DND-41 (cell line): ENCODE measurements around the gene AMACR.

Source experiments
- ATAC-seq: fragments of 200-7000 bp; cut with Tn5 transposase; 3 replicates; pipeline ENCODE4 v1.9.1; 2021; ENCODE audit warnings: low read depth; ENCODE audit not compliant: insufficient read depth
- DNase-seq: peaks from one replicate; pipeline ENCODE4 v3.0.0-alpha.2; 2020
- H2AFZ ChIP-seq: 2 replicates; pipeline ENCODE4 v1.6.0; 2012; ENCODE audit warnings: low read depth, low read length
- H3K27ac ChIP-seq: 2 replicates; pipeline ENCODE4 v1.5.1; 2012; ENCODE audit warnings: low read length, inconsistent platforms
- H3K27me3 ChIP-seq: fragments of 200-600 bp; sonication (generic); 2 replicates; pipeline ENCODE4 v1.6.0; 2012; ENCODE audit warnings: low read length, mild to moderate bottlenecking, inconsistent platforms; ENCODE audit not compliant: insufficient read depth, poor library complexity
- H3K36me3 ChIP-seq: 2 replicates; pipeline ENCODE4 v1.5.1; 2012; ENCODE audit warnings: low read length, inconsistent platforms; ENCODE audit not compliant: insufficient read depth
- H3K4me1 ChIP-seq: 2 replicates; pipeline ENCODE4 v1.5.1; 2012; ENCODE audit warnings: mild to moderate bottlenecking, low read length; ENCODE audit not compliant: insufficient read depth
- H3K4me2 ChIP-seq: 2 replicates; pipeline ENCODE4 v1.6.0; 2012; ENCODE audit warnings: mild to moderate bottlenecking, moderate library complexity, low read length, inconsistent platforms; ENCODE audit not compliant: insufficient read depth
- H3K4me3 ChIP-seq, 2 experiments: fragments of 200-600 bp in 1 of 2; shearing (Covaris generic) in 1 of 2; 2 replicates each; pipeline ENCODE4 v1.5.1; 2012 to 2016; ENCODE audit warnings: inconsistent platforms in 2 of 2, low read length in 2 of 2, mild to moderate bottlenecking in 2 of 2, low read depth in 1 of 2, moderate library complexity in 1 of 2
- H3K79me2 ChIP-seq: 2 replicates; pipeline ENCODE4 v1.6.0; 2012; ENCODE audit warnings: low read length, inconsistent platforms; ENCODE audit not compliant: insufficient read depth
- H3K9ac ChIP-seq: 2 replicates; pipeline ENCODE4 v1.6.0; 2012; ENCODE audit warnings: low read depth, mild to moderate bottlenecking, inconsistent platforms, low read length, moderate library complexity
- H3K9me3 ChIP-seq: 2 replicates; pipeline ENCODE4 v1.5.1; 2012; ENCODE audit warnings: low read length, moderate library complexity, mild to moderate bottlenecking, inconsistent platforms; ENCODE audit not compliant: insufficient read depth, severe bottlenecking
- H4K20me1 ChIP-seq: 2 replicates; pipeline ENCODE4 v1.6.0; 2012; ENCODE audit warnings: low read length; ENCODE audit not compliant: insufficient read depth
- EZH2 ChIP-seq: IDR thresholded peaks from 3 replicates; pipeline ENCODE4 v1.6.1; 2012; ENCODE audit warnings: borderline replicate concordance, low read depth, mild to moderate bottlenecking, moderate library complexity, low read length, inconsistent platforms; ENCODE audit not compliant: severe bottlenecking
- TF ChIP-seq, protein P1 (sequence below): IDR thresholded peaks from 2 replicates; pipeline ENCODE4 v1.5.1; 2012; ENCODE audit warnings: borderline replicate concordance, low read length, moderate library complexity, mild to moderate bottlenecking; ENCODE audit not compliant: poor library complexity, severe bottlenecking; ENCODE audit errors: extremely low read depth

Gene AMACR

DNA sequence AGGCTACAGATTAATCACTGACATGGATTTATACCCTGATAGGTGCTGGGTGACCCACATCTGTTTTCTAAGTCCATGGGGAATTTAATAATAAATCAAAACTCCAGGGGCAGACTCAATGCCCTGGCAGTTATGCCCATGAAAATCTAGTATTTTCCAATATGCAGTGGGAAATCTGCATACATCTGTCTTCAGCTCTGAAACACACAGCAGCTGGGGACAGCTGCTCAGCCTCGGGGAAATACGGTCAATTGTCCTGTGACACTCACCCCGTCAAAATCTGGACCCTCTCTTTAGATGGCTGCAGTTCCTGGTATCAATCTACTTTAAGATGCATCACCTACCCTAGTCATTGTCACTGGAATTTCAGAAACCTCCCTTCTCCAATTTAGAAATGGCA lies 47.8 kb upstream of the AMACR start:
- H3K79me2 ChIP-seq, result no peaks in the 10 kb centered on the region
- H3K9me3 ChIP-seq, result no peaks in the 10 kb centered on the region
- DNase-seq (no peak), ATAC-seq (no peak)
- no peaks in the 10 kb centered on the region for H3K4me1 ChIP-seq
- H3K9ac ChIP-seq, result no peak overlapping the region
- H3K4me2 ChIP-seq, result no peak overlapping the region
- TF ChIP-seq, protein P1, sequence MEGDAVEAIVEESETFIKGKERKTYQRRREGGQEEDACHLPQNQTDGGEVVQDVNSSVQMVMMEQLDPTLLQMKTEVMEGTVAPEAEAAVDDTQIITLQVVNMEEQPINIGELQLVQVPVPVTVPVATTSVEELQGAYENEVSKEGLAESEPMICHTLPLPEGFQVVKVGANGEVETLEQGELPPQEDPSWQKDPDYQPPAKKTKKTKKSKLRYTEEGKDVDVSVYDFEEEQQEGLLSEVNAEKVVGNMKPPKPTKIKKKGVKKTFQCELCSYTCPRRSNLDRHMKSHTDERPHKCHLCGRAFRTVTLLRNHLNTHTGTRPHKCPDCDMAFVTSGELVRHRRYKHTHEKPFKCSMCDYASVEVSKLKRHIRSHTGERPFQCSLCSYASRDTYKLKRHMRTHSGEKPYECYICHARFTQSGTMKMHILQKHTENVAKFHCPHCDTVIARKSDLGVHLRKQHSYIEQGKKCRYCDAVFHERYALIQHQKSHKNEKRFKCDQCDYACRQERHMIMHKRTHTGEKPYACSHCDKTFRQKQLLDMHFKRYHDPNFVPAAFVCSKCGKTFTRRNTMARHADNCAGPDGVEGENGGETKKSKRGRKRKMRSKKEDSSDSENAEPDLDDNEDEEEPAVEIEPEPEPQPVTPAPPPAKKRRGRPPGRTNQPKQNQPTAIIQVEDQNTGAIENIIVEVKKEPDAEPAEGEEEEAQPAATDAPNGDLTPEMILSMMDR, result no peak
- TF ChIP-seq EZH2, result no peak
- no peak overlapping the region for H2AFZ ChIP-seq
- 0 out of 2 replicates have a peak, but pooled peaks cover 4% of the 10 kb centered on the region for H3K36me3 ChIP-seq
- no peaks in the 10 kb centered on the region for H4K20me1 ChIP-seq
- no peak overlapping the region for H3K4me3 ChIP-seq
- no peak overlapping the region for H3K27ac ChIP-seq
- H3K27me3 ChIP-seq, result no peaks in the 10 kb centered on the region

DNA sequence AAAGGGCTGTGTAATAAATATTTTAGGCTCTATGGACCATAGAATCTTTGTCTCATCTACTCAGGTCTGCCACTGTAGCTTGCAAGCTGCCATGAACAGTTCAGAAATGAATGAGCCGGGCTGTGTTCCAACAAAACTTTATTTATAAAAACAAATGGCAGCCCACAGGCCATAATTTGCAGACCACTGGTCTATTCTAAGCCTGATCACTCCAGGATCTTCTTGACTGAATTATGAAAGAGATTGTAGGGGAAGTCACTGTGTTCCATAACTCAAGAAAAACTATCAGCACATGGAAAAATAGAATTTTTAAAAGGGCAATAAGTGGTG lies 46.5 kb upstream of the AMACR start:
- H3K4me2 ChIP-seq, result no peak overlapping the region
- DNase-seq (no peak), ATAC-seq (no peak)
- no peak overlapping the region for H3K4me3 ChIP-seq
- no peaks in the 10 kb centered on the region for H3K27me3 ChIP-seq
- H3K9me3 ChIP-seq, result no peaks in the 10 kb centered on the region
- no peaks in the 10 kb centered on the region for H3K79me2 ChIP-seq
- H3K36me3 ChIP-seq, result 0 out of 2 replicates have a peak, but pooled peaks cover 4% of the 10 kb centered on the region
- H3K4me1 ChIP-seq, result no peaks in the 10 kb centered on the region
- no peak overlapping the region for H3K27ac ChIP-seq
- no peaks in the 10 kb centered on the region for H4K20me1 ChIP-seq
- H2AFZ ChIP-seq, result no peak overlapping the region
- TF ChIP-seq, protein P1, result no peak
- no peak for TF ChIP-seq EZH2
- no peak overlapping the region for H3K9ac ChIP-seq

DNA sequence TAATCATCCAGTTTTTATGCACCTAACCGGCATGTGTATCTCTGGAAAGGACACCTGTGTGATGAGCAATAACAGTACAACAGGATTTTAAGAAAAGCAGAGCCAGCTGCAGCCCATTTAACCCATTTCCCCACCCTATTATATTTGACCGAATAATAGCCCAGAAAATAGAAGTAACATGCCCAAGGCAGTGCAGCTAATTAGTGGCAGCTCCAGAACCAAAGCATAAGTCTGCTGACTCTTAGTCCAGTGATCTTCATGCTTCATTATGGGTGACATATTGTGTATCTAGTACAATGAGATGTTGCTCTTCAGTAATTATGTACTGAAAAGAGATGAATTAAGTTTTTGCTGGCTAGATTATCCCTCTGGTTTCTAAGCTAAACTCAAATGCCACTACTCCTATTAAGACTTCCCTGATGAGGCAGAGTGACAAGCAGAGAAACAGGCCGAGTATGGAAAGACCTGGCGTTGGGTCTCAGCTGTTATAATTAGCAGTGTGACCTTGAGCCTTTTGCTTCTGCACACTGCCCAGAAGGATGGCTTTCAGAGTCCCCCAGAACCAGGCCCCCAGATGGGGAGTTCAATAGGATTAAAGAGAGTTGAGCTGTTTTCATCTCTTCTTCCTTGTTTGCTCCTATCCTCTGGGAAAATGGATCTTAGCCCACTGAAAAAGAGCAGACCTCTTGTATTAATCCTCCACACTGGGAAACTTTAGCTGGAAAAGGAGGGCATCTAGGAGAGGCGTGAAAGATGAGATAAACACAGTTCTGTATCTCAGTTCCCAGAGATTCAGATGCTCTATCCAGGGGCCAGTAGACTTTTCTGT lies 45.9 kb upstream of the AMACR start:
- H4K20me1 ChIP-seq, result no peaks in the 10 kb centered on the region
- no peak overlapping the region for H2AFZ ChIP-seq
- no peaks in the 10 kb centered on the region for H3K9me3 ChIP-seq
- no peaks in the 10 kb centered on the region for H3K4me1 ChIP-seq
- H3K36me3 ChIP-seq, result 0 out of 2 replicates have a peak, but pooled peaks cover 4% of the 10 kb centered on the region
- no peak overlapping the region for H3K9ac ChIP-seq
- H3K4me2 ChIP-seq, result no peak overlapping the region
- H3K27me3 ChIP-seq, result no peaks in the 10 kb centered on the region
- no peak overlapping the region for H3K27ac ChIP-seq
- ATAC-seq (no peak), DNase-seq (no peak)
- H3K4me3 ChIP-seq, result no peak overlapping the region
- TF ChIP-seq, protein P1, result no peak
- no peak for TF ChIP-seq EZH2
- H3K79me2 ChIP-seq, result no peaks in the 10 kb centered on the region
